BLaER1 (cell line): ENCODE data around the gene SYT15.
"Not testable (repeated sequence)": the region's sequence is repeated elsewhere in the genome, so short reads cannot be mapped to it uniquely, and the experiment has no call there.

Source experiments
- H3K27ac ChIP-seq: shearing (Covaris generic); formaldehyde crosslinking; 2 replicates; pipeline ENCODE4 v1.8.1; 2022
- H3K27me3 ChIP-seq: shearing (Covaris generic); formaldehyde crosslinking; 2 replicates; pipeline ENCODE4 v1.8.1; 2022
- H3K36me3 ChIP-seq: shearing (Covaris generic); formaldehyde crosslinking; 2 replicates; pipeline ENCODE4 v1.8.1; 2022
- H3K4me1 ChIP-seq: shearing (Covaris generic); formaldehyde crosslinking; 2 replicates; pipeline ENCODE4 v1.8.1; 2022
- H3K4me2 ChIP-seq: shearing (Covaris generic); formaldehyde crosslinking; 2 replicates; pipeline ENCODE4 v1.8.1; 2022
- H3K4me3 ChIP-seq: shearing (Covaris generic); formaldehyde crosslinking; 2 replicates; pipeline ENCODE4 v1.8.1; 2022
- H3K9ac ChIP-seq: shearing (Covaris generic); formaldehyde crosslinking; 2 replicates; pipeline ENCODE4 v1.8.1; 2022
- H3K9me3 ChIP-seq: shearing (Covaris generic); formaldehyde crosslinking; 2 replicates; pipeline ENCODE4 v1.8.1; 2022
- H4K20me1 ChIP-seq: shearing (Covaris generic); formaldehyde crosslinking; 2 replicates; pipeline ENCODE4 v1.8.1; 2022
- Cebpa-rat ChIP-seq: shearing (Covaris generic); IDR thresholded peaks from 2 replicates; pipeline ENCODE4 v1.8.1; 2022

SYT15 gene

DNA sequence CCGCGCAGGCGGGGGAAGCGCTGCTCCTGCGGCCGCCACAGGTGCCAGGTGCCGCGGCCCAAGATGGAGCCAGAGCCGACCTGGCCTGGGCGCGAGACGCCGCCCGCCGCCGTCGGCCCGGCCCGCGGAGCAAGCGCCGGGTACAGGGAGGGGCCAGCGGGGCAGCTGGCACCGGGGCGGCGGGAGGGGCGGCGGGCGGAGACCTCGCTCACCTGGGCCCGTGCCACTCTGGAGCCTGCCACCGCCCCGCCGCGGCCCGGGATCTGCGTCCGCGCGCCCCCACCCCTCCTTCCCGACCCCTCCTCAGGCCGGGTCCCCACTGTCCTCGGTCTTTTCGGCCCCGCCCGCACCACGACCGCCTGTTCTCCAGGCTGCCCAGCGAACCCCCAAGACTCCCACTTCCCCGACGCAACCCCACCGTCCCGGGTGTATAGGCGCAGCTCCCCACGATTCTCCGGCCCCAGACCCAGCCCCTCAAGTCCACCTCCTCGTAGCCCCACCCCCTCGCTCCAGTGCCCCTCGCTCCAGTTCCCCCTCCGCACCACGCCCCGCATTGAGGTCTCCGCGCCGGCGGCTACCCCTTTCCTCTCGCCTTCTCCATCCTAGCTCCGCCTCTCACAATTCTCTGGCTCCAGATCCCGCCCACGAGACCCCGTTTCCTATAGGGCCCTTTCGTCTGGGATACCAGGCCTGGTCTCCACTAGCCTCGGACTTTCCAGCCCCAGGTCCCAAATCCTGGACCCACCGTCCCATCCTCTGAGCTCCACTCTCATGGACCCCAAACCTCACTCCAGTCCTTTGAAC, 22.2 kb upstream of the SYT15 start, which contains the start of gene GPRIN2:
Gene GPRIN2, minus strand, starts transcription at position 144 of the 804 bp plus-strand sequence. CDS start 5,922 bp downstream, outside the sequence.
- H3K9me3 ChIP-seq = peaks cover 11% of the 10 kb centered on the region
- no peak within 1 kb of the TSS for H3K27ac ChIP-seq
- H4K20me1 ChIP-seq = no peaks in the 10 kb centered on the region
- peaks cover 12% of the 10 kb centered on the region for H3K4me1 ChIP-seq
- H3K4me3 ChIP-seq = no peak within 1 kb of the TSS
- 0 out of 2 replicates have a peak within 1 kb of the TSS, but pooled peaks have one; percentile 3 for H3K9ac ChIP-seq
- H3K36me3 ChIP-seq = no peaks in the 10 kb centered on the region
- H3K27me3 ChIP-seq = peaks cover 30% of the 10 kb centered on the region
- peak within 1 kb of the TSS; percentile 56 for H3K4me2 ChIP-seq
- TF ChIP-seq Cebpa-rat = no peak

GRCh38 chr10:46557319-46558121, 21.4 kb upstream of the SYT15 start:
- Histone ChIP-seq H3K36me3 (no peaks in the 10 kb centered on the region), H3K9ac (no peak overlapping the region), H3K4me2 (no peak overlapping the region), H3K4me3 (no peak overlapping the region), H3K4me1 (peaks cover 12% of the 10 kb centered on the region), H3K27me3 (peaks cover 30% of the 10 kb centered on the region), H4K20me1 (no peaks in the 10 kb centered on the region), H3K27ac (no peak overlapping the region), H3K9me3 (peaks cover 11% of the 10 kb centered on the region)
- TF ChIP-seq Cebpa-rat = no peak

DNA sequence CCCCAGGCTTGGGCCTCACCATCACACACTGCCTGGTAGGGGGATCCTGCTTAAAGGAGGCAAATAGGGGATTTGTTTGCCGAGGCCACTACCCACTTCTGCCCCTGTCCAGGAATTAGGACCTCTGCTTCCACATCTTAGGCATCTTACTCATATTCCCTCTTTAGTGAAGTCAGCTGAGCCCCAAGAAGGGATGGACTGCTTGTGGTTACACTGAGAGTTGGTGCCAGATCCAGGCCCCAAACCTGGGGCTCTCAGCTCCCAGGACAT, 20.9 kb upstream of the SYT15 start:
- no peak for TF ChIP-seq Cebpa-rat
- Histone ChIP-seq H3K4me1 (peaks cover 12% of the 10 kb centered on the region), H3K4me2 (no peak overlapping the region), H3K9me3 (peaks cover 11% of the 10 kb centered on the region), H3K9ac (no peak overlapping the region), H3K36me3 (no peaks in the 10 kb centered on the region), H3K27me3 (peaks cover 30% of the 10 kb centered on the region), H4K20me1 (no peaks in the 10 kb centered on the region), H3K27ac (no peak overlapping the region), H3K4me3 (no peak overlapping the region)

DNA sequence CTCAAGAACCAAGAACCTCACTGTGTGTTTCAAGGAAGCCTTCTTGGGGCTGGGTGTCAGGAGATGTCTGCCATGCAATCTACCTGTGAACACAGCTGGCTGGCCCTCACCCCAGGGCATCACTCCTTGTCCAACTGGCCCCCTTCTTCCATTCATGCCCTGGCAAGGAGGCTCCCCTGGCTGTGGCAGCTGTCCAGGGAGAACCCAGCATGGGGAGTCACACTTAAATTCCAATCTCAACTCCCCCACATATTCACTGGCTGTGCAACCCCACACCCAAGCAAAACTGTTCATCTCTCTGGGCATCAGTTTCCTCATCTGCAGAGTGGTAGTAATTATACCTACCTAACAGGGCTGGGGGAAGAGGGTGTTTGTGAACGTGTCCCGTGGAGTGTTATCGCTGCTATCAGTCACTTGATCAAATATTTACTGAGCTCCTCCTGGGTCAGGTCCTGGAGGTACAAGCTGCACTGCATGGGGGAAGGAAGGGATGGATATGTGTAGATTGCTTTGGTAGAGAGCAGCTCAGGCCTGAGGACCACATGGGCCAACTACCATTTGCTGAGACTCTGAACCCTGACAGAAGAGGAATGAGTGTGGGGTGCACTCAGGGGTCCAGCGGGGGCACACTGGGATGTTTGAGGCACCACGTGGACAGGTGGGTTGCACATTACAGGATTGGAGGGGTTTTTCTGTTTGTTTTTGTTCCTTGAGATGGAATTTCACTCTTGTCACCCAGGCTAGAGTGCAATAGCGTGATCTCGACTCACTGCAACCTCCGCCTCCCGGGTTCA, 20.3 kb upstream of the SYT15 start:
- peaks cover 12% of the 10 kb centered on the region for H3K4me1 ChIP-seq
- H3K9ac ChIP-seq = no peak overlapping the region
- H3K27ac ChIP-seq = no peak overlapping the region
- H3K4me3 ChIP-seq = no peak overlapping the region
- H3K4me2 ChIP-seq = no peak overlapping the region
- H4K20me1 ChIP-seq = no peaks in the 10 kb centered on the region
- TF ChIP-seq Cebpa-rat = no peak
- no peaks in the 10 kb centered on the region for H3K36me3 ChIP-seq
- peaks cover 30% of the 10 kb centered on the region for H3K27me3 ChIP-seq
- peaks cover 11% of the 10 kb centered on the region for H3K9me3 ChIP-seq

DNA sequence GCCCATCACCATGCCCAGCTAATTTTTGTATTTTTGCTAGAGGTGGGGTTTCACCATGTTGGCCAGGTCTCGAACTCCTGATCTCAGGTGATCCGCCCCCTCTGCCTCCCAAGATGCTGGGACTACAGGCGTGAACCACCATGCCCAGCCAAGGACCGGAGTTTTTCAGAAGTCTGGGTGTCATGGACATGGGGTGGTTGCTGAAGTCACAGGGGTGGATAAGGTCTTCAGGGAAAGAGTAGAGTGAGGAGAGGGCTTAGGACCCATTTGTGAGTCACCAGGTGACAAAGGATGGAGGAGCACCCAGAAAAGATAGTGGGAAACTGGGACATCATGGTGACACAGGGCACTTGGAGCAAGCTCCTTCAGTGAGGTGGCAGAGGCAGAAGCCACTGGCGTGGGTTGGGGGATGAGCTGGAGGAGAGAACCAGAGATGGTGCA, 19.7 kb upstream of the SYT15 start:
- H3K4me2 ChIP-seq = no peak overlapping the region
- H3K9ac ChIP-seq = no peak overlapping the region
- H4K20me1 ChIP-seq = no peaks in the 10 kb centered on the region
- H3K36me3 ChIP-seq = no peaks in the 10 kb centered on the region
- H3K27me3 ChIP-seq = peaks cover 27% of the 10 kb centered on the region
- H3K9me3 ChIP-seq = peaks cover 11% of the 10 kb centered on the region
- no peak for TF ChIP-seq Cebpa-rat
- H3K4me1 ChIP-seq = peaks cover 12% of the 10 kb centered on the region
- H3K4me3 ChIP-seq = no peak overlapping the region
- H3K27ac ChIP-seq = no peak overlapping the region

- H3K27ac ChIP-seq = no peak overlapping the region
- H4K20me1 ChIP-seq = no peaks in the 10 kb centered on the region
- H3K4me2 ChIP-seq = no peak overlapping the region
- peaks cover 9% of the 10 kb centered on the region for H3K4me1 ChIP-seq
- no peak for TF ChIP-seq Cebpa-rat
- H3K9ac ChIP-seq = no peak overlapping the region
- H3K27me3 ChIP-seq = peaks cover 24% of the 10 kb centered on the region
- H3K9me3 ChIP-seq = peaks cover 11% of the 10 kb centered on the region
- no peak overlapping the region for H3K4me3 ChIP-seq
- H3K36me3 ChIP-seq = no peaks in the 10 kb centered on the region
These were observed 18.5 kb upstream of the SYT15 start for GRCh38 chr10:46560381-46560780.

DNA sequence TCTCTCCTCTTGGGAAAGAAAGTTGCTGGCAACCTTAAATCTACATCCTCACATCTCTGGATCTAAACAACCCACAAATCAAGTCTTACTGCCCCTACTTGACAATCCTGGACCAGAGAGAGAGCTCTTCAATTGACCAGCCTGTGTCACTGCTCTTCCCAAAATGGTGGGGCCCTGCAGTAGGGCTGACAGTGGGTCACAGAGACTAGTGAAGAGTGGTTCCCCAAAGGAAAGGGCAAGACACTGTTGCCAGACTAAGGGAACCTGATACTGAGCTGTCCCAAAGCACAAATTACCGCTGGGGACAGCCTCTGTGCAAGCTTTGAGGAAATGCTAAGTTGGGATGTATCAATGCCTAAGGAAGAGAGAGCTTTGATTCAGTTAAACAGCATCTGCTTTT, 18.0 kb upstream of the SYT15 start:
- Histone ChIP-seq H3K9ac (no peak overlapping the region), H3K9me3 (peaks cover 11% of the 10 kb centered on the region), H3K4me3 (no peak overlapping the region), H3K4me1 (peaks cover 4% of the 10 kb centered on the region; the same call in 1 of the 2 replicates), H4K20me1 (no peaks in the 10 kb centered on the region), H3K4me2 (no peak overlapping the region), H3K27ac (no peak overlapping the region), H3K27me3 (peaks cover 18% of the 10 kb centered on the region), H3K36me3 (no peaks in the 10 kb centered on the region)
- TF ChIP-seq Cebpa-rat = no peak

DNA sequence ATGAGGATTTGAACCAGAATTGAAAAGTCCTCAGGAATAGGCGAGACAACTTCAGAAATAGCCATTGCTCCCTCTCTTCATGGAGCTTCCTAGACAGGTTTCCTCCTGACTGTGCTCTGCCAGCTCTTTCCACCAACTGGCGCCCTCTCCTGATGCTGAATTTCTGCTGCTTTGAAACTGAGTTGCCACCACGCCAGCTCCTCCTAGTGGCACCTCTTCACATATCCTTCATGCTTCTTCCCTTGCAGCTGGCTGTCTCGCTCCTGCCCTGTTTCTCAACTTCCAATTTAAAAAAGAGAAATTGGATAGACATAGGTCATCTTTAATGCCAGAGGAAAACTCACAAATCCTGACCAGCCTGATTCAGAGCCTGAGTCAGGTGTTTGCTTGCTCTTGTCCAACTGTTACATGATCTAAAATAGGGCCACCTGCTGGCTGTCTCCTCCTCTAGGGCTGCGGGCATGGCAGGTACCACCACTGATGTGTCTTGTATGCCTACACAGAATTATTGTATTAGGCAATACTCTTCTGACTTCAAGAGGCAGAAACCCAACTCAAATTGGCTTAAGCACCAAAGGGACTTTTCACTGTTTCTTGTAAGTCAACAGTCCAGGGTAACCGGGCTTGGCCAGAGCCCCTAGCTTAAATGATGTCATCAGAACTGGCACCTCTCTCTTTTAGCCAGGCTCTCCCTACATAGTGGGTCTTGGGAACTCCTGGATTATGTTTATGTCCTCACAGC, 13.2 kb upstream of the SYT15 start:
- H3K9me3 ChIP-seq, H3K27me3 ChIP-seq, H3K27ac ChIP-seq, H4K20me1 ChIP-seq, H3K4me2 ChIP-seq, H3K4me3 ChIP-seq, H3K4me1 ChIP-seq, H3K9ac ChIP-seq, H3K36me3 ChIP-seq: not testable (repeated sequence)

DNA sequence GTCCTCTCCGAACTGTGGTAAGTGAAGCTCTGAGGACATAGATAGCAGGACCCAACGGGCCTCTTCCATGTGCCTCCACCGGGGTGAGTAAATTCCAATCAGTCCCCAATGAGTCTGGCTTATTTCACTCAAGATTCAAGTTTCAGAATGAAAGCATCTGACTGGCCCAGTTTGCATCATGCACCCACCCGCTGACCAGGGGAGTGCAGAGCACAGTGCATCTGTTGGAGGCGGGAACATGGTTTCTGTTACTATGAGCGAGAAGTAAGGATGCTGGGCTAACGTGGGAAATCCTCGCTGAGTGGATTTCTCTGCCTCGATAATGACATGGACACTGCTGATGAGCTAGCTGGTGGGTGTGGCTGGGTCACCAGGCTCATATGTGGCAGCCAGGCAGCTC, 11.8 kb upstream of the SYT15 start:
- not testable (repeated sequence) for H3K4me3 ChIP-seq, H3K4me2 ChIP-seq, H3K4me1 ChIP-seq, H3K9ac ChIP-seq, H3K9me3 ChIP-seq, H3K27me3 ChIP-seq, H4K20me1 ChIP-seq, H3K27ac ChIP-seq, H3K36me3 ChIP-seq

DNA sequence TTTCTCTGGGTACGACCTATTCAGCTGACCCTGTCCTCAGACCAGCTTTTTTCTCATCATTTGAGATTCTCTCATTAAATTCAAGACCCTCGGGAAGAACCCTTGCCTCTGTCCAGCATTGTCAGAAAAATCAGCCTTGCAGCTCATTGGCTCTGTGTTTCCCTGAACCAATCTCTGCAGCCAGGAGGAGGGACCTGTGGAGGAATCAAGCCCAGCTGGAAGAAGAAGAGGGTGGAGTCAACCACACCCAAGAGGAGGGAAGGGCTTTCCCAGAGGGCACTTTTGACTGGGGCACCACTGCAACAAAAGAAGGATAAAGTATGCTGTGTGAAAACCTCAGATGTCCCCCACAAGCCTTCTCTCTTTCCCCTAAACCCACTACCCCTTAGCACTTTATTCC, 8.3 kb upstream of the SYT15 start:
- H4K20me1 ChIP-seq, H3K4me1 ChIP-seq, H3K27ac ChIP-seq, H3K9me3 ChIP-seq, H3K4me3 ChIP-seq, H3K27me3 ChIP-seq, H3K36me3 ChIP-seq, H3K9ac ChIP-seq, H3K4me2 ChIP-seq: not testable (repeated sequence)

GRCh38 chr10:46572765-46573164, 6.2 kb upstream of the SYT15 start:
- H4K20me1 ChIP-seq, H3K9ac ChIP-seq: not testable (repeated sequence)

DNA sequence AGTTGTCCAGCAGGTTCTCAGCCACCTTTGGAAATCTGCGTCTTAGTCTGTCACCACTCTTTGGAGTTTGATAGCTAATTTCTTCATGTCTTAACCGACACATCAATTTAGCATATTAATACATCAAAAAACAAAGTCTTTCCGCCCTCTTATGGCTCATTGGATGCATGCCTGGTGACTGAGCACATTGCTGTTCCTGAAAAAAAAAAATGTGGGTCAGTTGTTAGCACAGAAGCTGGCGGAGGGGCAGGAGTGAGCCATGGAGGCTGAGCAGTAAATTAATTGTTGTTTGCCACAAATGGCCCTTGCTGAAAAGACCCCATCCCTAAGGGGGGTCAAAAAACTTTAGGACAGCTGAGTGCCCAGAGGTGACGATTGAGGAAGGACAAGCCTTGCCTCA, 5.6 kb upstream of the SYT15 start:
- not testable (repeated sequence) for H3K4me3 ChIP-seq, H3K36me3 ChIP-seq, H3K4me1 ChIP-seq, H3K27me3 ChIP-seq, H3K9ac ChIP-seq, H3K9me3 ChIP-seq, H3K4me2 ChIP-seq, H4K20me1 ChIP-seq, H3K27ac ChIP-seq

More at GRCh38 chr10:46572765-46573164, 6.2 kb upstream of the SYT15 start:
- H3K4me2 ChIP-seq, H3K36me3 ChIP-seq, H3K27ac ChIP-seq, H3K4me3 ChIP-seq, H3K4me1 ChIP-seq, H3K27me3 ChIP-seq, H3K9me3 ChIP-seq: not testable (repeated sequence)

GRCh38 chr10:46573884-46574283, 5.0 kb upstream of the SYT15 start:
- not testable (repeated sequence) for H3K4me1 ChIP-seq, H3K4me2 ChIP-seq, H4K20me1 ChIP-seq, H3K4me3 ChIP-seq, H3K9me3 ChIP-seq, H3K27me3 ChIP-seq, H3K9ac ChIP-seq, H3K36me3 ChIP-seq, H3K27ac ChIP-seq
